Measurements from ENCODE around the gene PPME1. TPM values are rescaled to one million over a fixed set of nuclear protein-coding genes. Genes with fewer than 3 reads are reported as not detected.

The PPME1 gene
- total RNA-seq, 1 experiment from 2014 or later = 39.4 TPM

GRCh38 chr11:74279256-74279655, 108.2 kb downstream of the PPME1 start:
- Histone ChIP-seq H2BK12ac (ENCODE audit: insufficient read length, low read depth, low read length) (no peak overlapping the region), H3K4ac (ENCODE audit: low read depth, low read length) (no peak overlapping the region), H3K4me2 (ENCODE audit: insufficient read depth, insufficient read length, low read length) (no peak overlapping the region), H3K56ac (ENCODE audit: insufficient read length, low read depth, low read length) (no peak overlapping the region), H3K79me1 (ENCODE audit: insufficient read depth, low read depth, low read length, poor library complexity, severe bottlenecking) (no peaks in the 10 kb centered on the region), H2BK120ac (ENCODE audit: low read depth, low read length, poor library complexity, severe bottlenecking) (no peak overlapping the region), H2BK15ac (ENCODE audit: low read depth, low read length) (no peak overlapping the region), H2BK5ac (ENCODE audit: insufficient read length, low read length) (no peak overlapping the region), H3T11ph (ENCODE audit: low read length) (no peak overlapping the region), H3K14ac (ENCODE audit: insufficient read depth, low read length) (no peak overlapping the region), H4K5ac (ENCODE audit: insufficient read length, low read depth, low read length) (no peak overlapping the region), H3K9ac (ENCODE audit: extremely low read depth, insufficient read length, low read length) (no peak overlapping the region), H3K27me3 (ENCODE audit: insufficient read depth, low read length) (no peaks in the 10 kb centered on the region), H4K91ac (ENCODE audit: insufficient read length, low read depth, low read length) (no peak overlapping the region), H3K27ac (ENCODE audit: insufficient read length, low read depth, low read length) (no peak overlapping the region), H2BK20ac (ENCODE audit: low read depth, low read length, poor library complexity, severe bottlenecking) (no peak overlapping the region), H2AK5ac (ENCODE audit: insufficient read length, low read length) (no peak overlapping the region), H3K9me3 (ENCODE audit: control insufficient read depth, low read depth, low read length) (no peaks in the 10 kb centered on the region), H3K23me2 (ENCODE audit: insufficient read length, low read depth, low read length, poor library complexity, severe bottlenecking) (no peaks in the 10 kb centered on the region), H4K20me1 (ENCODE audit: control insufficient read depth, insufficient read depth, insufficient read length) (no peaks in the 10 kb centered on the region), H3K18ac (ENCODE audit: insufficient read length, low read depth, low read length) (no peak overlapping the region), H3K23ac (ENCODE audit: insufficient read length, low read depth, low read length) (no peak overlapping the region), H2AFZ (ENCODE audit: low read length) (no peak overlapping the region), H3K79me2 (ENCODE audit: insufficient read depth, low read length) (no peaks in the 10 kb centered on the region), H4K8ac (replicated peaks; ENCODE audit: insufficient read length, low read depth, low read length) (no peak overlapping the region), H3K4me1 (ENCODE audit: insufficient read depth, low read length) (0 out of 2 replicates have a peak, but pooled peaks cover 1% of the 10 kb centered on the region)
- TF ChIP-seq, protein P1, sequence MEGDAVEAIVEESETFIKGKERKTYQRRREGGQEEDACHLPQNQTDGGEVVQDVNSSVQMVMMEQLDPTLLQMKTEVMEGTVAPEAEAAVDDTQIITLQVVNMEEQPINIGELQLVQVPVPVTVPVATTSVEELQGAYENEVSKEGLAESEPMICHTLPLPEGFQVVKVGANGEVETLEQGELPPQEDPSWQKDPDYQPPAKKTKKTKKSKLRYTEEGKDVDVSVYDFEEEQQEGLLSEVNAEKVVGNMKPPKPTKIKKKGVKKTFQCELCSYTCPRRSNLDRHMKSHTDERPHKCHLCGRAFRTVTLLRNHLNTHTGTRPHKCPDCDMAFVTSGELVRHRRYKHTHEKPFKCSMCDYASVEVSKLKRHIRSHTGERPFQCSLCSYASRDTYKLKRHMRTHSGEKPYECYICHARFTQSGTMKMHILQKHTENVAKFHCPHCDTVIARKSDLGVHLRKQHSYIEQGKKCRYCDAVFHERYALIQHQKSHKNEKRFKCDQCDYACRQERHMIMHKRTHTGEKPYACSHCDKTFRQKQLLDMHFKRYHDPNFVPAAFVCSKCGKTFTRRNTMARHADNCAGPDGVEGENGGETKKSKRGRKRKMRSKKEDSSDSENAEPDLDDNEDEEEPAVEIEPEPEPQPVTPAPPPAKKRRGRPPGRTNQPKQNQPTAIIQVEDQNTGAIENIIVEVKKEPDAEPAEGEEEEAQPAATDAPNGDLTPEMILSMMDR (conservative IDR thresholded peaks at IDR 0.05) = no peak
- no CpG with 5 or more reads among the region's 5 CpGs for WGBS (ENCODE audit: extremely low coverage, insufficient read length, low lambda C conversion rate)
- no peaks in the 10 kb centered on the region for H3K9me3 Mint-ChIP-seq
- H3K36me3 Mint-ChIP-seq (ENCODE audit: insufficient read depth in 1 of 3, low read depth in 3 of 3) = no peaks in the 10 kb centered on the region
- H3K4me1 Mint-ChIP-seq = no peaks in the 10 kb centered on the region
- no peaks in the 10 kb centered on the region for H3K27me3 Mint-ChIP-seq (ENCODE audit: low read depth)
- no peak for DNase-seq
- no peak overlapping the region for H3K27ac Mint-ChIP-seq
- no peak overlapping the region for H3K4me3 Mint-ChIP-seq
